ENCODE results near the gene WDR88. TPM values are rescaled to one million over a fixed set of nuclear protein-coding genes. Genes with fewer than 3 reads are reported as not detected.

The WDR88 gene
- total and polyA plus RNA-seq, 2 of the 8 experiments (the other 6 are each of a cell fraction or from before 2014, with no cell fraction given) = not detected

- TF ChIP-seq MAX (IDR thresholded peaks at IDR 0.05) = no peak
- TF ChIP-seq BCL11A (IDR thresholded peaks at IDR 0.05; ENCODE audit: low read depth in 2 of 2, low read length in 2 of 2) = no peak
Observed at GRCh38 chr19:33134571-33135041, 2.7 kb downstream of the WDR88 start (continued).

Measured in H1 (cell line).